H1 (cell line): ENCODE data around the gene VGLL4. TPM values are rescaled to one million over a fixed set of nuclear protein-coding genes. Genes with fewer than 3 reads are reported as not detected.

ENCODE experiments used
- CTCF ChIA-PET: fragments of 300-600 bp; sonication (Branson Sonifier 250); formaldehyde crosslinking; loops from one replicate; lab custom pipeline; 2021; ENCODE audit not compliant: partially characterized antibody; lab: Charles Lee
- POLR2A ChIA-PET: fragments of 300-600 bp; sonication (Branson Sonifier 250); formaldehyde crosslinking; loops from one replicate; lab custom pipeline; 2021; ENCODE audit warnings: inconsistent platforms; ENCODE audit not compliant: partially characterized antibody; lab: Charles Lee
- DNase-seq, 2 experiments: peaks; one replicate each; pipeline versions ENCODE4 v3.0.0 to v3.0.0-alpha.2; 2010 to 2022; ENCODE audit warnings: low spot score in 2 of 2, low read depth in 1 of 2, mixed read lengths in 1 of 2
- FAIRE-seq: peaks from 2 replicates; lab custom pipeline; 2011; peaks lifted over from hg19 to GRCh38; lab: Jason Lieb, UNC
- H2AFZ ChIP-seq: 2 replicates; pipeline ENCODE4 v1.8.1; 2012; ENCODE audit warnings: low read length, inconsistent platforms
- H2AK5ac ChIP-seq: 2 replicates; pipeline ENCODE4 v1.6.1; 2013; ENCODE audit warnings: low read depth, low read length
- H2BK120ac ChIP-seq: replicated peaks from 2 replicates; pipeline ENCODE3; 2013; ENCODE audit warnings: low read depth, low read length, inconsistent platforms
- H2BK12ac ChIP-seq: 2 replicates; pipeline ENCODE4 v1.6.1; 2013; ENCODE audit warnings: low read depth, low read length
- H2BK15ac ChIP-seq: 2 replicates; pipeline ENCODE4 v1.6.1; 2013; ENCODE audit warnings: low read length
- H2BK20ac ChIP-seq: 2 replicates; pipeline ENCODE4 v1.6.1; 2013; ENCODE audit warnings: low read length
- H2BK5ac ChIP-seq: 2 replicates; pipeline ENCODE4 v1.6.1; 2013; ENCODE audit warnings: low read depth, low read length
- H3K14ac ChIP-seq: 2 replicates; pipeline ENCODE4 v1.6.1; 2013; ENCODE audit warnings: inconsistent platforms; ENCODE audit not compliant: insufficient read length
- H3K18ac ChIP-seq: 2 replicates; pipeline ENCODE4 v1.6.1; 2013; ENCODE audit warnings: low read length; ENCODE audit errors: extremely low read depth
- H3K23ac ChIP-seq: 2 replicates; pipeline ENCODE4 v1.6.1; 2013; ENCODE audit warnings: inconsistent platforms; ENCODE audit not compliant: insufficient read length
- H3K23me2 ChIP-seq: 2 replicates; pipeline ENCODE4 v1.6.1; 2013; ENCODE audit warnings: low read depth, low read length
- H3K27ac ChIP-seq: 2 replicates; pipeline ENCODE4 v1.6.1; 2011; ENCODE audit warnings: low read depth, low read length, inconsistent platforms
- H3K27me3 ChIP-seq, 4 experiments: replicated peaks in 1 of 4; 1 replicate in 1 of 4; 2 replicates in 3 of 4; pipeline versions ENCODE4 v1.6.1 to v1.8.1; 2011 to 2013; ENCODE audit warnings: low read length in 3 of 4, mild to moderate bottlenecking in 3 of 4, inconsistent platforms in 2 of 4, mixed read lengths in 2 of 4, moderate library complexity in 1 of 4; ENCODE audit not compliant: control insufficient read depth in 3 of 4, insufficient read depth in 3 of 4; ENCODE audit errors: extremely low read depth in 1 of 4
- H3K36me3 ChIP-seq, 4 experiments: 2 replicates each; pipeline versions ENCODE4 v1.6.1 to v1.8.1; 2011 to 2013; ENCODE audit warnings: mild to moderate bottlenecking in 4 of 4, low read length in 3 of 4, moderate library complexity in 2 of 4, control low read depth in 1 of 4, inconsistent platforms in 1 of 4; ENCODE audit not compliant: insufficient read depth in 4 of 4, control insufficient read depth in 2 of 4
- H3K4ac ChIP-seq: replicated peaks from 2 replicates; pipeline ENCODE3; 2013; ENCODE audit warnings: low read length, low read depth, mixed read lengths, inconsistent platforms; ENCODE audit not compliant: insufficient read length
- H3K4me1 ChIP-seq, 4 experiments: replicated peaks in 1 of 4; 1 replicate in 1 of 4; 2 replicates in 3 of 4; pipeline versions ENCODE4 v1.6.1 to v1.8.1; 2011 to 2013; ENCODE audit warnings: low read length in 3 of 4, inconsistent platforms in 2 of 4, mixed read lengths in 1 of 4; ENCODE audit not compliant: insufficient read depth in 4 of 4, control insufficient read depth in 3 of 4
- H3K4me2 ChIP-seq, 2 experiments: 2 replicates each; pipeline versions ENCODE4 v1.6.1 to v1.8.1; 2011 to 2013; ENCODE audit warnings: low read depth in 2 of 2, low read length in 2 of 2, control low read depth in 1 of 2, inconsistent platforms in 1 of 2, mild to moderate bottlenecking in 1 of 2; ENCODE audit not compliant: insufficient read depth in 1 of 2
- H3K4me3 ChIP-seq, 4 experiments: fragments of 200-600, 300-600 bp in 1 of 4; sonication (generic), shearing (Covaris generic), sonication (Bioruptor Twin) in 1 of 4; 2 replicates each; pipeline versions ENCODE4 v1.5.1 to v1.8.1; 2011 to 2016; ENCODE audit warnings: low read length in 4 of 4, low read depth in 3 of 4, control low read depth in 2 of 4, inconsistent platforms in 2 of 4, mild to moderate bottlenecking in 2 of 4, mixed read lengths in 1 of 4, moderate library complexity in 1 of 4; ENCODE audit not compliant: insufficient read depth in 2 of 4; ENCODE audit errors: extremely low read depth in 1 of 4
- H3K56ac ChIP-seq: replicated peaks from 2 replicates; pipeline ENCODE3; 2013; ENCODE audit warnings: low read depth, mild to moderate bottlenecking, mixed read lengths, low read length, inconsistent platforms; ENCODE audit not compliant: insufficient read length
- H3K79me1 ChIP-seq: 2 replicates; pipeline ENCODE4 v1.6.1; 2013; ENCODE audit warnings: low read depth, low read length, control low read depth
- H3K79me2 ChIP-seq, 2 experiments: 2 replicates each; pipeline versions ENCODE4 v1.6.1 to v1.8.1; 2012 to 2013; ENCODE audit warnings: low read length in 2 of 2, mild to moderate bottlenecking in 2 of 2, inconsistent platforms in 1 of 2; ENCODE audit not compliant: insufficient read depth in 2 of 2, control insufficient read depth in 1 of 2
- H3K9ac ChIP-seq, 4 experiments: replicated peaks in 1 of 4; 1 replicate in 1 of 4; 2 replicates in 3 of 4; pipeline versions ENCODE4 v1.6.1 to v1.8.1; 2011 to 2013; ENCODE audit warnings: low read depth in 3 of 4, low read length in 3 of 4, control low read depth in 2 of 4, mild to moderate bottlenecking in 2 of 4, moderate library complexity in 2 of 4, inconsistent platforms in 1 of 4; ENCODE audit errors: extremely low read depth in 1 of 4
- H3K9me3 ChIP-seq, 2 experiments: 2 replicates each; pipeline versions ENCODE4 v1.6.1 to v1.8.1; 2012 to 2013; ENCODE audit warnings: mild to moderate bottlenecking in 2 of 2, moderate library complexity in 2 of 2, control low read depth in 1 of 2, inconsistent platforms in 1 of 2, low read depth in 1 of 2, low read length in 1 of 2, mixed read lengths in 1 of 2; ENCODE audit not compliant: insufficient read depth in 2 of 2
- H4K20me1 ChIP-seq, 2 experiments: replicated peaks in 1 of 2; 2 replicates each; pipeline versions ENCODE3 to v1.8.1; 2011 to 2013; ENCODE audit warnings: inconsistent platforms in 2 of 2, low read length in 2 of 2, mild to moderate bottlenecking in 1 of 2; ENCODE audit not compliant: insufficient read depth in 2 of 2, control insufficient read depth in 1 of 2
- H4K5ac ChIP-seq: 2 replicates; pipeline ENCODE4 v1.6.1; 2013; ENCODE audit warnings: low read length, low read depth, mixed read lengths, inconsistent platforms; ENCODE audit not compliant: insufficient read length
- H4K8ac ChIP-seq: 2 replicates; pipeline ENCODE4 v1.8.0; 2013; ENCODE audit warnings: mild to moderate bottlenecking, moderate library complexity, low read length, inconsistent platforms; ENCODE audit not compliant: insufficient read depth; ENCODE audit errors: extremely low read depth
- H4K91ac ChIP-seq: replicated peaks from 2 replicates; pipeline ENCODE3; 2013; ENCODE audit warnings: low read length, mixed read lengths, inconsistent platforms; ENCODE audit not compliant: insufficient read length
- MAFK ChIP-seq: IDR thresholded peaks from 2 replicates; pipeline ENCODE4 v1.6.1; 2012; ENCODE audit warnings: low read depth, mild to moderate bottlenecking, improper control_type of control experiment, low read length
- RFX5 ChIP-seq: IDR thresholded peaks from 2 replicates; pipeline ENCODE4 v1.6.1; 2011; ENCODE audit warnings: low read depth, low read length, improper control_type of control experiment, borderline replicate concordance
- YY1 ChIP-seq: IDR thresholded peaks from 2 replicates; pipeline ENCODE4 v1.6.1; 2011; ENCODE audit warnings: low read depth, mild to moderate bottlenecking, low read length
- WGBS, 2 experiments: shearing (Covaris generic) in 1 of 2; methylation state at CpG; one replicate each; pipeline versions ENCODE4 v1.1.6 to v1.1.7; 2013 to 2015; ENCODE audit warnings: low lambda C conversion rate in 2 of 2, mixed read lengths in 2 of 2, inconsistent platforms in 1 of 2, low coverage in 1 of 2, missing lambda C conversion rate in 1 of 2; ENCODE audit not compliant: insufficient replicate concordance in 2 of 2, insufficient coverage in 1 of 2, insufficient read length in 1 of 2; ENCODE audit errors: extremely low coverage in 1 of 2, missing lambda C conversion rate in 1 of 2; 5-methylcytosine and 5-hydroxymethylcytosine counted together
- polyA plus RNA-seq, 7 experiments: library from polyadenylated mRNA; depleted of rRNA in 3 of 7; stranded (reverse) in 5 of 7; unstranded in 2 of 7; fragments of >200 nt in 5 of 7; fragments of 200-250 nt in 2 of 7; gene quantifications; 1 replicate in 5 of 7; 2 replicates in 1 of 7; 4 replicates in 1 of 7; pipeline versions ENCODE4 v1.2.1 to v1.2.3, GENCODE V29; 2011 to 2013; ENCODE audit warnings: missing spikeins in 2 of 7, mixed read lengths in 2 of 7
- total RNA-seq: library from RNA; stranded (reverse); fragmentation: NEBNext Ultra II Directional; extraction: Animal tissue kit (Norgen Biotek cat#: 25700); gene quantifications from 2 replicates; pipeline ENCODE4 v1.2.1, GENCODE V29; 2021

VGLL4 gene
- total and polyA plus RNA-seq, 2 of the 8 experiments (the other 6 are each of a cell fraction or from before 2014, with no cell fraction given): 45.1 to 50.0 TPM

GRCh38 chr3:11627612-11628011, 16.1 kb downstream of the VGLL4 start:
- Histone ChIP-seq H2BK15ac (no peak overlapping the region), H3K4ac (no peak overlapping the region), H4K5ac (no peak overlapping the region), H3K36me3 (no peaks in the 10 kb centered on the region), H3K23me2 (no peaks in the 10 kb centered on the region), H3K9ac (no peak overlapping the region), H2BK120ac (no peak overlapping the region), H4K91ac (no peak overlapping the region), H3K4me1 (no peaks in the 10 kb centered on the region; a peak in 1 of 7 replicates), H3K18ac (no peak overlapping the region), H3K4me2 (no peak overlapping the region), H3K9me3 (no peaks in the 10 kb centered on the region), H3K27me3 (no peaks in the 10 kb centered on the region), H3K79me1 (peaks cover 4% of the 10 kb centered on the region), H2AFZ (no peak overlapping the region), H3K14ac (no peak overlapping the region), H4K8ac (no peak overlapping the region), H3K27ac (no peak overlapping the region), H2BK12ac (no peak overlapping the region), H3K23ac (no peak overlapping the region), H2AK5ac (no peak overlapping the region), H2BK20ac (no peak overlapping the region), H3K56ac (no peak overlapping the region), H2BK5ac (no peak overlapping the region), H3K4me3 (no peak overlapping the region), H4K20me1 (peaks cover 4 to 12% of the 10 kb centered on the region in 2 experiments), H3K79me2 (peaks cover 12 to 98% of the 10 kb centered on the region in 2 experiments)
- POLR2A ChIA-PET: interaction anchor here (1.3 kb wide), 1 partner anchor 16 kb away, joined by 3 read pairs; the partner anchor contains the start of gene VGLL4
- TF ChIP-seq MAFK (no peak), YY1 (no peak), RFX5 (no peak)
- FAIRE-seq: no peak
- CTCF ChIA-PET: interaction anchor here (1.4 to 3.8 kb wide), 2 partner anchors 11 to 88 kb away, joined by 3 to 18 read pairs; no protein-coding TSS in a partner anchor
- 94% methylated on average over 2 of the region's 2 CpGs; no CpG with 5 or more reads in 1 of the 2 experiments for WGBS, 2 experiments
- DNase-seq: no peak
